Vagina (tissue), 2 donors: ENCODE results near the gene GALNT15.

Experiments
- POLR2A ChIP-seq, 2 donors: fragments of 450-650 bp; IDR thresholded peaks; one replicate each; pipeline ENCODE4 v1.6.1; 2017; ENCODE audit warnings: antibody characterized with exemption in 2 of 2, mild to moderate bottlenecking in 2 of 2, moderate library complexity in 2 of 2
- POLR2AphosphoS5 ChIP-seq, 2 donors: sonication (generic); formaldehyde crosslinking; IDR thresholded peaks; one replicate each; pipeline ENCODE4 v1.9.0; 2017; ENCODE audit warnings: antibody characterized with exemption in 2 of 2, mild to moderate bottlenecking in 2 of 2, low read depth in 1 of 2; ENCODE audit not compliant: insufficient read depth in 1 of 2

DNA sequence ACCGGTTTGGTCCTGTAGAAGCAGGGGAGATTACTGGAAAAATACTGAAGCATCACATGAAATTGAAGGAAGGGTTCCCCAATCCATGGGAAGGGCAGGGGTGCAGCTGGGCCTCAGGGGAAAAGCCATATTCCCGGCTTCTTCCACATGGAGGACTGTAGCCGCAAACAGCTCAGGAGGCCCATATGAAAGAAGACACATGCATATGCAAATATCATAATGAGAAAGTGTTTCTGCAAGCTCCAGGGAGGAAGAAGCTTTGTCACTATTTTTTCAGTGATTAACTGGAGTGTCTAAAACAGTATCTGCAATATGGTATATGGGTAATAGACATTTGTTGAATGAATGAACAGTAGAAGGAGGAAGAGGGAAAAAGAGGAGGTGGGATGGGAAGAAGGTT, 71.1 kb downstream of the GALNT15 start:
- TF ChIP-seq POLR2A (IDR thresholded peaks at IDR 0.05) (no peak), POLR2AphosphoS5 (IDR thresholded peaks at IDR 0.05; ENCODE audit: insufficient read depth in 1 of 2, low read depth in 1 of 2) (no peak)
